RWPE2 (cell line): Measurements from ENCODE around the gene CELF2.

Experiments used
- ATAC-seq: fragments of 200-7000 bp; cut with Tn5 transposase; 3 replicates; pipeline ENCODE4 v1.9.1; 2021; ENCODE audit warnings: low read depth
- DNase-seq: peaks from one replicate; pipeline ENCODE4 v3.0.0-alpha.2; 2020; ENCODE audit warnings: low spot score
- H3K27ac ChIP-seq: fragments of 450-650 bp; 2 replicates; pipeline ENCODE4 v1.5.1; 2017; ENCODE audit warnings: mild to moderate bottlenecking; ENCODE audit not compliant: poor library complexity, severe bottlenecking
- H3K27me3 ChIP-seq: fragments of 250-450 bp; sonication (Bioruptor Pico); 2 replicates; pipeline ENCODE4 v1.5.1; 2021; ENCODE audit warnings: mild to moderate bottlenecking, moderate library complexity; ENCODE audit not compliant: insufficient read depth, poor library complexity, severe bottlenecking
- H3K36me3 ChIP-seq: fragments of 250-450 bp; sonication (Bioruptor Pico); 2 replicates; pipeline ENCODE4 v1.5.1; 2020; ENCODE audit warnings: low read depth, mild to moderate bottlenecking, moderate library complexity
- H3K4me1 ChIP-seq: fragments of 250-450 bp; sonication (Bioruptor Pico); 2 replicates; pipeline ENCODE4 v1.5.1; 2021; ENCODE audit warnings: mild to moderate bottlenecking, moderate library complexity; ENCODE audit not compliant: insufficient read depth, poor library complexity, severe bottlenecking
- H3K4me3 ChIP-seq: fragments of 250-450 bp; sonication (Bioruptor Pico); 2 replicates; pipeline ENCODE4 v1.5.1; 2021; ENCODE audit warnings: mild to moderate bottlenecking, moderate library complexity; ENCODE audit not compliant: severe bottlenecking
- H3K9me3 ChIP-seq: fragments of 250-450 bp; sonication (Bioruptor Pico); 2 replicates; pipeline ENCODE4 v1.5.1; 2021; ENCODE audit warnings: mild to moderate bottlenecking, moderate library complexity; ENCODE audit not compliant: severe bottlenecking
- CTCF ChIP-seq: fragments of 450-650 bp; IDR thresholded peaks from one replicate; pipeline ENCODE4 v1.5.1; 2017; ENCODE audit warnings: mild to moderate bottlenecking, moderate library complexity; ENCODE audit not compliant: poor library complexity, severe bottlenecking

Gene CELF2

DNA sequence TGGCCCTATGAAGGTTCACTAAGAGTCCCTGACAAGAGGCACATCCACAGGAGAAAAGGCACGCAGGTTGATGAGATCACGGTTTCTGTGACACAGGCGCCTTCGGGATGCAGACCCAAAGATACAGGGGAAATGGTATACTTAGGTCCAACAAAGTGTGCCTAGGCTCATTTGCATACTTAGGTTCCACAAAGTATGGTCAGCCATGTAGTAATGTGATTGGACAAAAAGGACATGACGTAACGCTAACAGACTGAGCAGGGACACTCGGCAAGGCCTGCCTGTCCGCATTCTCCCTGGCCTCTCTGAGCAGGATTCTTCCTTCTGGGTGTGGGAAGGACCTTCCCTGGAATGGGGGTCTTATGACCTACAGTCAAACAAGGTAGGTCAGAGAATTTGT lies 190.6 kb downstream of the CELF2 start:
- Histone ChIP-seq H3K9me3 (no peaks in the 10 kb centered on the region), H3K27ac (no peak overlapping the region), H3K4me1 (no peaks in the 10 kb centered on the region), H3K4me3 (no peak overlapping the region), H3K27me3 (no peaks in the 10 kb centered on the region), H3K36me3 (no peaks in the 10 kb centered on the region)
- DNase-seq (no peak), ATAC-seq (no peak)
- TF ChIP-seq CTCF = no peak

- Histone ChIP-seq H3K27me3 (no peaks in the 10 kb centered on the region), H3K36me3 (no peaks in the 10 kb centered on the region), H3K9me3 (no peaks in the 10 kb centered on the region), H3K27ac (no peak overlapping the region), H3K4me1 (no peaks in the 10 kb centered on the region), H3K4me3 (no peak overlapping the region)
- DNase-seq (no peak), ATAC-seq (no peak)
- TF ChIP-seq CTCF = no peak
These were observed 191.5 kb downstream of the CELF2 start for GRCh38 chr10:11208908-11209829.

DNA sequence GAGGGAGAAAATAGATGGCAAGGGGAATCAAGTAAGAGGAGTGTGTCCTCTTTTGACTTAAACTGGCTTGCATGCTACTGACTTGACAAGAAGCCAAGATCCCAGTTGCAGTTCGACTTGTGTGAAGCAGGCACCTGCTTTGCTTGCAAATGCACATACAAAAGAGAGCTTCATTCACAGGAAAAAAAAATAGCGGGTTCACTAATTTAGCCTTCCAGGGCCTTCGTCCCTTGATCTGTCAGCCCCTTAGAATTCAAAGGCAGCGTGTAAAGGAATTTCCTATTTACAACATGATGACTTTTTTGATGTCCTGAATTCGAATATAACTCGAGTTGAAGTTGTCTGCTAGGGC lies 192.1 kb downstream of the CELF2 start:
- no peak for TF ChIP-seq CTCF

GRCh38 chr10:11210211-11210922 lies 192.7 kb downstream of the CELF2 start:
- H3K27me3 ChIP-seq = no peaks in the 10 kb centered on the region
- H3K4me1 ChIP-seq = no peaks in the 10 kb centered on the region
- ATAC-seq (no peak), DNase-seq (no peak)
- H3K36me3 ChIP-seq = no peaks in the 10 kb centered on the region
- no peak for TF ChIP-seq CTCF
- H3K9me3 ChIP-seq = no peaks in the 10 kb centered on the region
- H3K4me3 ChIP-seq = no peak overlapping the region
- H3K27ac ChIP-seq = no peak overlapping the region

More for the DNA sequence above, 192.1 kb downstream of the CELF2 start:
- Histone ChIP-seq H3K9me3 (no peaks in the 10 kb centered on the region), H3K27me3 (no peaks in the 10 kb centered on the region), H3K4me3 (no peak overlapping the region), H3K27ac (no peak overlapping the region), H3K36me3 (no peaks in the 10 kb centered on the region), H3K4me1 (no peaks in the 10 kb centered on the region)
- ATAC-seq = no peak
- no peak for DNase-seq
